Calu3 (cell line): Measurements from ENCODE around the gene RPTOR. TPM values are rescaled to one million over a fixed set of nuclear protein-coding genes. Genes with fewer than 3 reads are reported as not detected.

Experiments
- BruUV-seq: library from RNA; stranded (reverse); fragments of 400-500 nt; replicated peaks from 2 replicates; lab custom pipeline; 2021; lab: Mats Ljungman, UMichigan
- CTCF ChIA-PET: fragments of 300-600 bp; sonication (Branson Sonifier 250); formaldehyde crosslinking; loops from one replicate; lab custom pipeline; 2022; ENCODE audit warnings: antibody characterized with exemption; lab: Charles Lee
- DNase-seq: peaks from one replicate; pipeline ENCODE4 v3.0.0; 2022
- H3K27ac Mint-ChIP-seq: one replicate; pipeline ENCODE4 v1.8.0; 2022; ENCODE audit warnings: mixed read lengths; ENCODE audit not compliant: unreplicated experiment
- H3K27me3 Mint-ChIP-seq: one replicate; pipeline ENCODE4 v1.8.0; 2022; ENCODE audit warnings: mixed read lengths; ENCODE audit not compliant: unreplicated experiment
- H3K36me3 Mint-ChIP-seq: one replicate; pipeline ENCODE4 v1.8.0; 2022; ENCODE audit warnings: mild to moderate bottlenecking, moderate library complexity, mixed read lengths; ENCODE audit not compliant: insufficient read depth, unreplicated experiment
- H3K4me1 Mint-ChIP-seq: one replicate; pipeline ENCODE4 v1.8.0; 2022; ENCODE audit warnings: mild to moderate bottlenecking, low read depth, mixed read lengths; ENCODE audit not compliant: unreplicated experiment
- H3K4me3 Mint-ChIP-seq: one replicate; pipeline ENCODE4 v1.8.0; 2022; ENCODE audit warnings: mild to moderate bottlenecking, low read depth, moderate library complexity, mixed read lengths; ENCODE audit not compliant: unreplicated experiment
- H3K9me3 Mint-ChIP-seq: one replicate; pipeline ENCODE4 v1.8.0; 2022; ENCODE audit warnings: low read depth, mixed read lengths; ENCODE audit not compliant: unreplicated experiment
- CTCF ChIP-seq: fragments of 200-600 bp; IDR thresholded peaks from one replicate; pipeline ENCODE4 v1.8.0; 2022; ENCODE audit warnings: antibody characterized with exemption; ENCODE audit not compliant: unreplicated experiment
- intact Hi-C: fragments of 100-400 bp; cut with micrococcal nuclease; formaldehyde crosslinking; loops from one replicate; pipeline ENCODE4 v1.10.0; 2022; ENCODE audit not compliant: unreplicated experiment
- total RNA-seq: library from RNA; stranded (reverse); gene quantifications from 2 replicates; pipeline ENCODE4 v1.2.3, GENCODE V29; 2022

The RPTOR gene
- total RNA-seq, 1 experiment from 2014 or later, result 41.8 TPM

- H3K36me3 Mint-ChIP-seq, result peaks cover 43% of the 10 kb centered on the region
- peaks cover 16% of the 10 kb centered on the region for H3K4me1 Mint-ChIP-seq
- no peaks in the 10 kb centered on the region for H3K9me3 Mint-ChIP-seq
- TF ChIP-seq CTCF, result no peak
- BruUV-seq, result no TSS peak
- H3K27ac Mint-ChIP-seq, result no peak overlapping the region
- peaks cover 26% of the 10 kb centered on the region for H3K27me3 Mint-ChIP-seq
- H3K4me3 Mint-ChIP-seq, result no peak overlapping the region
- intact Hi-C loops, result no loop called here
- no peak for DNase-seq
- CTCF ChIA-PET, result no interaction called here
These were observed 453.6 kb downstream of the RPTOR start for GRCh38 chr17:80998118-80998747.

- no TSS peak for BruUV-seq
- Mint-ChIP-seq H3K4me1 (peaks cover 16% of the 10 kb centered on the region), H3K27me3 (peaks cover 33% of the 10 kb centered on the region), H3K27ac (no peak overlapping the region), H3K9me3 (no peaks in the 10 kb centered on the region), H3K4me3 (no peak overlapping the region), H3K36me3 (peaks cover 45% of the 10 kb centered on the region)
- TF ChIP-seq CTCF, result no peak
- intact Hi-C loops, result no loop called here
- DNase-seq, result no peak
- CTCF ChIA-PET, result no interaction called here
These were observed 454.3 kb downstream of the RPTOR start for GRCh38 chr17:80998748-80999535.

GRCh38 chr17:80999536-81000333 lies 455.1 kb downstream of the RPTOR start:
- CTCF ChIA-PET, result no interaction called here
- no TSS peak for BruUV-seq
- no peak for TF ChIP-seq CTCF

GRCh38 chr17:81000334-81000630 lies 455.6 kb downstream of the RPTOR start:
- Mint-ChIP-seq H3K36me3 (peaks cover 49% of the 10 kb centered on the region), H3K27ac (no peak overlapping the region), H3K27me3 (peaks cover 46% of the 10 kb centered on the region), H3K4me3 (no peak overlapping the region), H3K9me3 (no peaks in the 10 kb centered on the region), H3K4me1 (peaks cover 22% of the 10 kb centered on the region)
- no peak for DNase-seq
- CTCF ChIA-PET, result interaction anchor here (1.4 kb wide), 1 partner anchor 12 kb away, joined by 5 read pairs; no protein-coding TSS in a partner anchor
- no peak for TF ChIP-seq CTCF
- intact Hi-C loops, result no loop called here
- no TSS peak for BruUV-seq

More at GRCh38 chr17:80999536-81000333, 455.1 kb downstream of the RPTOR start:
- Mint-ChIP-seq H3K27me3 (peaks cover 41% of the 10 kb centered on the region), H3K36me3 (peaks cover 48% of the 10 kb centered on the region), H3K9me3 (no peaks in the 10 kb centered on the region), H3K27ac (no peak overlapping the region), H3K4me1 (peaks cover 21% of the 10 kb centered on the region), H3K4me3 (no peak overlapping the region)
- intact Hi-C loops, result no loop called here
- DNase-seq, result no peak
